GM12878 (cell line): Measurements from ENCODE around the gene STX10. TPM values are rescaled to one million over a fixed set of nuclear protein-coding genes. Genes with fewer than 3 reads are reported as not detected.

Source experiments
- ATAC-seq: fragments of 200-7000 bp; cut with Tn5 transposase; 3 replicates; pipeline ENCODE4 v1.9.1; 2020; ENCODE audit warnings: mild to moderate bottlenecking, moderate library complexity
- BruUV-seq: library from RNA; stranded (reverse); fragments of 400-500 nt; replicated peaks from 2 replicates; lab custom pipeline; 2021; lab: Mats Ljungman, UMichigan
- CTCF ChIA-PET: fragments of 300-600 bp; sonication (Branson Sonifier 250); formaldehyde crosslinking; extraction: SDS; loops from one replicate; lab custom pipeline; 2021; ENCODE audit warnings: inconsistent platforms; lab: Yijun Ruan, JAX
- POLR2A ChIA-PET: fragments of 350-600 bp; formaldehyde crosslinking; extraction: SDS; loops from one replicate; lab custom pipeline; 2021; ENCODE audit warnings: inconsistent platforms; lab: Charles Lee
- RAD21 ChIA-PET: fragments of 300-600 bp; sonication (Branson Sonifier 250); formaldehyde crosslinking; loops from one replicate; lab custom pipeline; 2023; ENCODE audit warnings: antibody characterized with exemption; ENCODE audit not compliant: unreplicated experiment; lab: Charles Lee
- SMC1A ChIA-PET: fragments of 300-600 bp; sonication (Branson Sonifier 250); formaldehyde crosslinking; loops from one replicate; lab custom pipeline; 2023; ENCODE audit not compliant: unreplicated experiment, uncharacterized antibody; lab: Charles Lee
- DNase-seq: peaks from one replicate; pipeline ENCODE4 v3.0.0-alpha.2; 2011; ENCODE audit warnings: low read depth, low spot score
- FAIRE-seq: peaks from 3 replicates; lab custom pipeline; 2011; peaks lifted over from hg19 to GRCh38; lab: Jason Lieb, UNC
- H2AFZ ChIP-seq: 2 replicates; pipeline ENCODE4 v1.6.0; 2011; ENCODE audit warnings: low read depth, low read length, control low read depth; ENCODE audit not compliant: control insufficient read depth
- H3K27ac ChIP-seq: 2 replicates; pipeline ENCODE4 v1.5.1; 2011; ENCODE audit warnings: control low read depth; ENCODE audit not compliant: control insufficient read depth, insufficient read depth
- H3K27me3 ChIP-seq, 2 experiments: replicated peaks in 1 of 2; 2 replicates each; pipeline versions ENCODE4 v1.6.0 to v1.6.1; 2011; ENCODE audit warnings: low read length in 1 of 2; ENCODE audit not compliant: control insufficient read depth in 2 of 2, insufficient read depth in 2 of 2
- H3K36me3 ChIP-seq, 2 experiments: 2 replicates each; pipeline ENCODE4 v1.5.1; 2011; ENCODE audit warnings: low read length in 1 of 2; ENCODE audit not compliant: control insufficient read depth in 2 of 2, insufficient read depth in 2 of 2
- H3K4me1 ChIP-seq: 2 replicates; pipeline ENCODE4 v1.6.1; 2011; ENCODE audit warnings: mild to moderate bottlenecking, low read length, moderate library complexity, mixed read lengths; ENCODE audit not compliant: control insufficient read depth, insufficient read depth
- H3K4me2 ChIP-seq: 2 replicates; pipeline ENCODE4 v1.6.0; 2011; ENCODE audit warnings: control low read depth; ENCODE audit not compliant: control insufficient read depth, insufficient read depth
- H3K4me3 ChIP-seq: fragments of 200-600 bp; sonication (generic); 2 replicates; pipeline ENCODE4 v1.5.1; 2016
- H3K79me2 ChIP-seq: 2 replicates; pipeline ENCODE4 v1.6.0; 2011; ENCODE audit warnings: low read length; ENCODE audit not compliant: control insufficient read depth, insufficient read depth
- H3K9ac ChIP-seq: 2 replicates; pipeline ENCODE4 v1.8.0; 2011; ENCODE audit warnings: low read length, control low read depth, mixed read lengths; ENCODE audit not compliant: control insufficient read depth, insufficient read depth
- H3K9me3 ChIP-seq: replicated peaks from 3 replicates; pipeline ENCODE4 v1.5.1; 2011; ENCODE audit warnings: mild to moderate bottlenecking, low read length; ENCODE audit not compliant: control insufficient read depth, insufficient read depth
- H4K20me1 ChIP-seq: 2 replicates; pipeline ENCODE4 v1.6.0; 2011; ENCODE audit not compliant: control insufficient read depth, insufficient read depth
- E2F8 ChIP-seq: fragments of 450-650 bp; IDR thresholded peaks from 2 replicates; pipeline ENCODE4 v1.6.1; 2018; ENCODE audit warnings: mild to moderate bottlenecking, low read depth, moderate library complexity; ENCODE audit not compliant: partially characterized antibody
- ESRRA ChIP-seq: IDR thresholded peaks from 2 replicates; pipeline ENCODE4 v1.6.1; 2012; ENCODE audit warnings: mild to moderate bottlenecking, low read length, improper control_type of control experiment
- GATAD2B ChIP-seq: fragments of 450-650 bp; conservative IDR thresholded peaks from 2 replicates; pipeline ENCODE4 v1.6.1; 2017; ENCODE audit warnings: low read depth, mild to moderate bottlenecking, moderate library complexity
- LARP7 ChIP-seq: fragments of 450-650 bp; IDR thresholded peaks from 2 replicates; pipeline ENCODE4 v1.6.1; 2017; ENCODE audit warnings: mild to moderate bottlenecking
- POLR2AphosphoS5 ChIP-seq: IDR thresholded peaks from 2 replicates; pipeline ENCODE4 v1.6.1; 2011; ENCODE audit warnings: mild to moderate bottlenecking, low read length, inconsistent platforms
- SIN3A ChIP-seq: IDR thresholded peaks from 2 replicates; pipeline ENCODE4 v1.6.1; 2012; ENCODE audit warnings: low read depth, low read length, improper control_type of control experiment
- SIX5 ChIP-seq: IDR thresholded peaks from 2 replicates; pipeline ENCODE4 v1.6.1; 2011; ENCODE audit warnings: mild to moderate bottlenecking, low read depth, low read length, moderate library complexity; ENCODE audit not compliant: severe bottlenecking
- SPI1 ChIP-seq: IDR thresholded peaks from 2 replicates; pipeline ENCODE4 v1.6.1; 2011; ENCODE audit warnings: low read depth, mild to moderate bottlenecking, low read length, moderate library complexity, borderline replicate concordance; ENCODE audit not compliant: insufficient read depth
- SUZ12 ChIP-seq: fragments of 200-600 bp; sonication (generic); IDR thresholded peaks from one replicate; pipeline ENCODE4 v1.6.1; 2018; ENCODE audit warnings: antibody characterized with exemption, mild to moderate bottlenecking; ENCODE audit not compliant: unreplicated experiment
- WGBS: methylation state at CpG from one replicate; pipeline ENCODE4 v1.1.6; 2016; ENCODE audit warnings: low lambda C conversion rate; ENCODE audit not compliant: insufficient replicate concordance, insufficient coverage; ENCODE audit errors: missing lambda C conversion rate; 5-methylcytosine and 5-hydroxymethylcytosine counted together
- in situ Hi-C: fragments of 300-500 bp; cut with MboI; formaldehyde crosslinking; loops from 9 replicates; pipeline ENCODE4 v1.14.3; 2018; ENCODE audit warnings: mixed read lengths
- intact Hi-C: fragments of 100-400 bp; cut with micrococcal nuclease; formaldehyde crosslinking; loops from one replicate; pipeline ENCODE4 v1.14.2; 2022; ENCODE audit not compliant: unreplicated experiment
- polyA plus RNA-seq, 11 experiments: library from polyadenylated mRNA; depleted of rRNA in 4 of 11; unstranded in 6 of 11; stranded (reverse) in 5 of 11; fragments of >200 nt; fragmentation: Nextera tagmentation in 4 of 11; fragmentation: Illumina TruSeq in 1 of 11; extraction: Ambion mirVana in 4 of 11; extraction: Trizol in 1 of 11; gene quantifications; 1 replicate in 1 of 11; 2 replicates in 10 of 11; pipeline versions ENCODE4 v1.2.1 to v1.2.3, GENCODE V29; 2011 to 2016; ENCODE audit warnings: inconsistent platforms in 2 of 11, missing spikeins in 2 of 11, low read depth in 1 of 11
- total RNA-seq, 4 experiments: library from RNA; depleted of rRNA in 3 of 4; stranded (reverse); fragments of >200 nt in 3 of 4; fragmentation: Illumina TruSeq in 1 of 4; extraction: Trizol in 1 of 4; gene quantifications; 2 replicates each; pipeline versions ENCODE4 v1.2.1 to v1.2.3, GENCODE V29; 2013 to 2021

STX10 gene
- total and polyA plus RNA-seq, 10 of the 15 experiments (the other 5 are each of a cell fraction or from before 2014, with no cell fraction given), result 0.56 to 76.1 (median 47.6) TPM

- no peak overlapping the region for H3K4me3 ChIP-seq
- no peaks in the 10 kb centered on the region for H4K20me1 ChIP-seq
- no peak for DNase-seq
- no peak overlapping the region for H3K27ac ChIP-seq
- no peaks in the 10 kb centered on the region for H3K27me3 ChIP-seq
- no TSS peak for BruUV-seq
- H2AFZ ChIP-seq, result no peak overlapping the region
- H3K36me3 ChIP-seq, result no peaks in the 10 kb centered on the region
- no peak for TF ChIP-seq ESRRA
- peaks cover 12% of the 10 kb centered on the region for H3K4me1 ChIP-seq
- no peaks in the 10 kb centered on the region for H3K9me3 ChIP-seq
- CTCF ChIA-PET, result interaction anchor here (0.9 to 7.5 kb wide), 3 partner anchors 9 to 97 kb away, joined by 3 to 118 read pairs (median 4); no protein-coding TSS in a partner anchor
- in situ Hi-C loops, result no loop called here
- intact Hi-C loops, result loop anchor here (5.0 kb wide), 1 partner anchor 34 kb away; no protein-coding TSS in a partner anchor
- no peak overlapping the region for H3K4me2 ChIP-seq
- 75% methylated on average over 19 of the region's 19 CpGs for WGBS
- no peak for FAIRE-seq
- no peak overlapping the region for H3K9ac ChIP-seq
- RAD21 ChIA-PET, result interaction anchor here (0.7 to 1.0 kb wide), 2 partner anchors 71 to 1158 kb away, joined by 3 read pairs; no protein-coding TSS in a partner anchor
- SMC1A ChIA-PET, result no interaction called here
- POLR2A ChIA-PET, result interaction anchor here (0.9 kb wide), 1 partner anchor 9 kb away, joined by 7 read pairs; no protein-coding TSS in a partner anchor
- no peaks in the 10 kb centered on the region for H3K79me2 ChIP-seq
- no peak for ATAC-seq
Measured at GRCh38 chr19:13190781-13191540, 40.8 kb upstream of the STX10 start.

GRCh38 chr19:13189600-13189999, 39.4 kb upstream of the STX10 start:
- Histone ChIP-seq H3K4me3 (no peak overlapping the region), H3K4me1 (peaks cover 12% of the 10 kb centered on the region), H3K4me2 (no peak overlapping the region), H4K20me1 (no peaks in the 10 kb centered on the region), H3K27me3 (no peaks in the 10 kb centered on the region), H3K27ac (no peak overlapping the region), H2AFZ (no peak overlapping the region), H3K9ac (no peak overlapping the region), H3K36me3 (no peaks in the 10 kb centered on the region), H3K79me2 (no peaks in the 10 kb centered on the region), H3K9me3 (no peaks in the 10 kb centered on the region)
- WGBS, result 46% methylated on average over 2 of the region's 4 CpGs
- ATAC-seq (peak; percentile 75), DNase-seq (no peak), FAIRE-seq (no peak)
- SMC1A ChIA-PET, result no interaction called here
- POLR2A ChIA-PET, result interaction anchor here (0.5 to 0.7 kb wide), 3 partner anchors 21 to 667 kb away, joined by 3 to 8 read pairs (median 6); no protein-coding TSS in a partner anchor
- intact Hi-C loops, result no loop called here
- CTCF ChIA-PET, result interaction anchor here (0.6 to 7.5 kb wide), 4 partner anchors 8 to 287 kb away, joined by 3 to 118 read pairs (median 4); no protein-coding TSS in a partner anchor
- in situ Hi-C loops, result no loop called here
- TF ChIP-seq SPI1, result no peak
- TF ChIP-seq LARP7, result no peak
- no peak for TF ChIP-seq SUZ12
- TF ChIP-seq SIN3A, result no peak
- TF ChIP-seq POLR2AphosphoS5, result no peak
- TF ChIP-seq SIX5, result no peak
- no peak for TF ChIP-seq E2F8
- TF ChIP-seq GATAD2B, result no peak
- BruUV-seq, result no TSS peak
- RAD21 ChIA-PET, result interaction anchor here (0.8 to 1.1 kb wide), 3 partner anchors 44 to 212 kb away, joined by 3 to 4 read pairs (median 3); no protein-coding TSS in a partner anchor
